Vagina (tissue), 2 donors: ENCODE results near the gene PAAF1.

Experiments
- CTCF ChIP-seq, 3 experiments: fragments of 450-650 bp in 2 of 3; fragments of 200-600 bp in 1 of 3; sonication (generic) in 1 of 3; IDR thresholded peaks; one replicate each; pipeline ENCODE4 v1.5.1; 2017 to 2019; ENCODE audit warnings: antibody characterized with exemption in 3 of 3, mild to moderate bottlenecking in 2 of 3, moderate library complexity in 2 of 3
- POLR2AphosphoS5 ChIP-seq, 2 donors: sonication (generic); formaldehyde crosslinking; IDR thresholded peaks; one replicate each; pipeline ENCODE4 v1.9.0; 2017; ENCODE audit warnings: antibody characterized with exemption in 2 of 2, mild to moderate bottlenecking in 2 of 2, low read depth in 1 of 2; ENCODE audit not compliant: insufficient read depth in 1 of 2

GRCh38 chr11:73976451-73977151 is 99.8 kb downstream of the PAAF1 start:
- TF ChIP-seq CTCF (IDR thresholded peaks at IDR 0.05) (no peak), POLR2AphosphoS5 (IDR thresholded peaks at IDR 0.05; ENCODE audit: insufficient read depth in 1 of 2, low read depth in 1 of 2) (no peak)
